ENCODE data around the gene ATP2B2.

The ATP2B2 gene

GRCh38 chr3:10338591-10339353 lies 166.6 kb downstream of the ATP2B2 start:
- DNase-seq, result no peak

DNA sequence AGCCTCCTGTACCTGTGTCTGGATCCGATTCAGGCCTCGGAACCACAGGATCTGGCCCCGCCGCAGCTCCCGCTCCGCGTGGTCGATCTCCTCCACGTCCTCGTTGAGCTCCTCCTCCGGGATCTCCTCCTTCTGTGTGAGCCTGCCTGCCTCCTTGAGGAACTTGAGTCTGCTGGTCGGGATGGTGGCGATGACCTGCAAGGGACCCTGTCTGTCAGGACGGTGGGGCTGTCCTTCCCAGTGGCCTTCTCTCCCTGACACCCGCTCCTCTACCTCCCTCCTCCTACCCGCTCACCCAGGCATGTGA lies 167.3 kb downstream of the ATP2B2 start:
- DNase-seq, result no peak

DNA sequence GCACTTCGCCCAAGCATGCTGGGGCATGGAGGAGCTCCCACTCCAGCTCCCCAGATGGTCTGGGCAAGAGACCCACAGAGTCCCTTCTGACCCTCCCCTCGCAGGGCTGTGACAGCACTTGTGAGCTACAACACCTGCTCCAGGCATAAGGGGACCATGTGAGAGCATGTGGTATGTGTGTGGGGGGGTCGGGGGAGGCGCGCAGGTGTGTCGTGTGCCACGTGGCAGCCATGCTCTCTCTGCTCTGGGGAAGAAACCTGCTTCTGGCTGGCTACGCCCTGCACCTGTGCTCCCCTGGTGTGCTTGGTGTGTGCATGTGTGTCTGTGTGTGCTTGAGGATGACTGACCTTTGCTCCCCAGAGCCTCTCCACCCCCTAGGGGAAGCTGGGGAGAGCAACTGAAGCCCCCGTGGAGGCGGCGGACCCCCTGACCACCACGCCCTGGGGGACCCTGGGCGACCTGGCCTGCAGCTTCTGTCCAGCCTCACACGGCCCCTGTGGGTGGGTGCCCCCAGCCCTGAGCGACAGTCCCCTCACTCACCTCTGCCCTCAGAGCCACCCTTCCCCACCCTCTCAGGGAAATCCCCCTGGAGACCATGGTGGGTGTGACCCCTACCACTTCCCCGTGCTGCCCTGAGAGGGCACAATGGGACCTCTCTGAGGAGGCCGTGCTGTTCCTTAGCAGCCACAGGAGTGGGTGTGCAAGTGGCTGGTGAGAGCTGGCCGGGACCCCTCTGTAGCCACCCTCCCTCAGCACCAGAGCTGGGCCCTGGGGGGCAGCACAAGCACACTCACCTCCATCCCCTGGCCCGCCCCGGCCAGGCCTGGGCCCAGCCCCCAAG lies 167.8 kb downstream of the ATP2B2 start:
- DNase-seq, result no peak

DNA sequence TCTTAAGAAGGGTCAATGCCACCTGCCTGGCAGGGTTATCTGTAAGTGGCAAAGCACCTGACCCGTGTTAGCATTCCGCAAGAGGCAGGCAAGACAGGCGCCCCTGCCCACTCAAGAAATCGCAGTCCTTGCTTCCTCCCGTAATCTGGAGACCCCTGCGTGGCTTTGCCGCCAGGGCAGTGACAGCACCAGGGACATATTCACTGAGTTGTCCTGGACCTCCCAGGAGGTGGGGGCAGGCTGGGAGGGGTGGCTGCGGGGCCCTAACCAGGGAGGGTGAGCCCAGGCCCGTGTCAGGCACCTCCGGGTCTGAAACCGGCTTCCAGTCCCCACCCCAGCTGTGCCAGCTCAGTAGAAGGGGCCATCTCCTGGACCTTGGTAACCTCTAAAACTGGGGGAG lies 168.6 kb downstream of the ATP2B2 start:
- DNase-seq, result no peak

GRCh38 chr3:10335871-10336622 lies 169.3 kb downstream of the ATP2B2 start:
- DNase-seq, result no peak

DNA sequence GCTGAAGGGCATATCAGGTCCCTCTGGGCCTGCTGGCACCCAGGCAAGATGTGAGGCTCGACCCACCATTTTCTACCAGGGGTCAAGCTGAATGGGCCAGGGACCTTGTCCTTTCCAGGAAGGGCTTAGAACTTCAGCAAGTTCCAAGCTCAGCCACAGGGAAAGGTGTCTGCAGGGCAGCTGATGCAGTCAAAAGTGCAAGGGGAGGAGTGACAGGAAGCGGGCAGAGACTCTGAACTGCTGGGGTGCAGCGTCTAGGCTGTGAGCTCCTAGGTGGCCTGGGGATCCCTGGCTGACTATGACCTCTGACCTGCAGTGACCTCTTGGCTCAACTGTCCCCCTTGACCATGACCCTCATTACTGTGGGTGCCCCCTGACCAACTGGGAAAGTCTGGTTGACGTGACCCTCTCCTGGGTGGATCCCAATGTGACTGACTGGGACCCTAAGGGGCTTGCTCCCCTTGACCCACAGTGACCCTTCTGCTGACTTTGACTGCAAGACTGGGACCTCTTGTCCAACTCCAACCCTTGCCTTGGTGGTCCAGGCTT lies 170.1 kb downstream of the ATP2B2 start:
- no peak for DNase-seq

DNA sequence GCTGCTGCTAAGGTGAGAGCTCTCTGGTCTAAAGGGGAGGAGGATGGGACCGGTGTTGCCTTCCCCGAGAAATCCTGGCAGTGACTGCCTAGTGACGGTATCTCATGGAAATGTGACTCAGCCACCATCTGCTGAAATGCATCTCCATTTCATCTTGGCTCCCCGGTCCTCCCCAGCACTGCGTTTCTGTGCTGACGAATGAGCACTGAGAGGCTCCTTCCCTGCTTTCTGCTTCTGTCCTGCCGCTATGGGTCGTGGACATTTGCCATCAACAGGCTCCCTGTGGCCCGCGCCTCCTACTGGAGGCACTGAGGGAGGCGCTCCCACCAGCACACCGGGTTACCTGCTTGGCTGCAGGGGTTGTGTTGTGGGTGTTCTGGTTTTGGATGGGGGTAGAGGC lies 170.9 kb downstream of the ATP2B2 start:
- no peak for DNase-seq

- no peak for DNase-seq
These were observed 171.3 kb downstream of the ATP2B2 start for GRCh38 chr3:10334042-10334441.

- DNase-seq, result no peak
These were observed 172.1 kb downstream of the ATP2B2 start for GRCh38 chr3:10333349-10333650.

DNA sequence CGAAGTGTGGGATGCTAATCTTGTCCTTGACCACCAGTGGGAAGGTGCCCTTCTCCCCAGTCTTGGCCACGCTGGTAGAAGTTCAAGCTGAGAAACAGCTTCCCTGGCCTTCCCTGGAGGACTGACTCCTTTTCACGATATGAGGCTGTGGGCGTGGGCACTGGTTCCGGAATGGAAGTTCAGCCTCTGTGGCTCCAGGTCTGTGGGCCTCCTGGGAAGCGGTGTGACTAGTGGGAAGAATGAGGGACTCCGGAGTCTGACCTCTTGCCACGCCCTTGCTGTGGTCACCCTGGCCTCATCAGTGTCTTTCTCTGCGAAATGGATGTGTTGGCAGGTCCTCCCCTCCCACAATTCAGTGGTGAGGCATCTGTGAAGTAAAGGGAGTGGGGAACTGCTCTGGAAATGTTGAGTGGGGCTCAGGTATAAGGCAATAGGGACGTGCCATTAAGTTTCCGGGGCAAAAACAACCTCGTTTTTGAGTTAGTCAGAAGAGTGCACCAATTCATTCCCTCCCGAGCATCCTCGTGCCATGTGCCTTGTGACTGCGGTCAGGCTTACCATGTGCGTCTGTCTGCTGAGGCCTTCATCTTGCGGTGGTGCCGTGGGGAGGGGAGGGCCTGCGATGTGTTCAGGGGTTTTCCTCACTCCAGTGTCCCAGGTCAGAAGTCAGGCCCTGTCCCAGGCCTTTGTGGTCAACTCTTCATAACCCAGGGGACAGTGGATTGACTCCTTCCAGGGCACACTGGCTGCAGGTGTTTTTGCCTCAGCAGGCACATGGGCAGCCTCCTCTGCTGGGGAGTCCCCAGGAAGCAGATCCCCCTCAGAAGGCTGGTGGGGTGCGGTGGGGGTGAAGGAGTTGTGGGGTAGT lies 172.7 kb downstream of the ATP2B2 start:
- no peak for DNase-seq

GRCh38 chr3:10331320-10331719 lies 174.1 kb downstream of the ATP2B2 start:
- no peak for DNase-seq

DNA sequence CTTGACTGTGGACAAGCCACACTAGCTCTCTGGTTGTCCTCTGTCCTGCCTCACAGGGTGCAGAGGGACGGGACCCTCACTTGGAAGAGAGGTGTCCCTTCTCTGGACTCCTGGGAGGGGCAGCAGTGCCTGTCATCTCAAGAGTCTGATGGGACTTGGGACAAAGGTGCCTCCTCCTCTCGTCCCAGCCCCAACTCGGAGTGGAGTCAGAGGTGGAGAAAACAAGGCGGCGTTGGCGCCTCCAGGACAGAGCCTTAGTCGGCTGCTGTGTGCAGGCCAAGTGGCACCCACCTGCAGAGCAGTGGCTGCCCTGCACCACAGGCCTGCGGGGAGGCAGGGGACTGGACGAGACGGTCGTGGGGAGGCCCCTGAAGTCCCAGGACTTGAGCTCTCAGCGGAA lies 175.1 kb downstream of the ATP2B2 start:
- no peak for DNase-seq

- no peak for DNase-seq
These were observed 175.8 kb downstream of the ATP2B2 start for GRCh38 chr3:10329495-10330015.

DNA sequence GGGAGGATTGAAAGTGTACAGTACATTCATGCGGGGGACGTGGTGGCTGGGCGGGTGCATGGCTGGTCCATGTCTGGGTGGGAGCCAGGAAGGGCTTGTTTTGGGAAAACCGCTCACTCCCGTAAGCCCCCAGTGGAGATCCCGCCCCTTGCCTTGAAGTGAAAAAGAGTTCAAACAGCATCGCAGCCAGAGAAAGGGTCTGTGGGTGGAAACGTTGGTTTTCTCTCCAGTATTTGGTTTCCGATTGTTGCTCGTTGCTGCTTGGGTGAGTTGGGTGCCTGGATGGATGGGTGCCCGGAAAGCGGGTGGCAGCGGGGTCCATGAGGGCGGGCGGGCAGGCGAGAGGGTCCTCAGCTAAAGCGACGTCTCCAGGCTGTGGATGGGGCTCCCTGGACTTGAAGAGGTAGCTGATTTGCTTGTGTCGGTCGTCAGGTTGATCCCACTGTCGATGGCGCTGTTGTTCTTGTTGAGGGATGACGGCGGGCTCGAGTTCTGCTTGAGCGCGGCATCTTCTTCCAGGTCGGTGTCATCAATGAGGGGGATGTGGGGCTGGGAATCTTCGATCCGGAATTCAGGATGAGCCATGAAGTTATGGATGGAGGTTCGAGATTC lies 176.8 kb downstream of the ATP2B2 start:
- DNase-seq, result no peak

DNA sequence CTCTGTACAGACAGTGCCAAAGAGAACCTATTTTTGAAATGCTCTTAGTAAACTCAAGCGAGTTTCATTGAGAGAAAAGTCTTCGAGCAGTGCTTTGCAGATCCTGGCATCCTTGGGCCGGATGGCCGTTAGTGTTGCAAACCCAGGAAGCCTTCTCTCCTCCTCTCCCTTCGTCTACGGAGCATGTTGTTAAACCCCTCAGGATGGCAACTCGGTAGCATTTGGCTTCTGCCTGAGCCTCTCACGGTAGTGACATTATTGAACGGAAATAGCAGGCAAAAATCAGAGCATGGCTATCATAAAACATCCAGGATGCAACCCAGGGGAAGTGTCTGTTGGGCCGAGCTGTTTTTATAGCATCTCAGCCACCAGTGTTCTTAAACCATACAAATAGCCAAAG lies 177.8 kb downstream of the ATP2B2 start:
- no peak for DNase-seq

- no peak for DNase-seq
These were observed 183.1 kb downstream of the ATP2B2 start for GRCh38 chr3:10322352-10322710.

- no peak for DNase-seq
These were observed 183.6 kb downstream of the ATP2B2 start for GRCh38 chr3:10321630-10322351.

- DNase-seq, result no peak
These were observed 185.1 kb downstream of the ATP2B2 start for GRCh38 chr3:10320320-10320677.

DNA sequence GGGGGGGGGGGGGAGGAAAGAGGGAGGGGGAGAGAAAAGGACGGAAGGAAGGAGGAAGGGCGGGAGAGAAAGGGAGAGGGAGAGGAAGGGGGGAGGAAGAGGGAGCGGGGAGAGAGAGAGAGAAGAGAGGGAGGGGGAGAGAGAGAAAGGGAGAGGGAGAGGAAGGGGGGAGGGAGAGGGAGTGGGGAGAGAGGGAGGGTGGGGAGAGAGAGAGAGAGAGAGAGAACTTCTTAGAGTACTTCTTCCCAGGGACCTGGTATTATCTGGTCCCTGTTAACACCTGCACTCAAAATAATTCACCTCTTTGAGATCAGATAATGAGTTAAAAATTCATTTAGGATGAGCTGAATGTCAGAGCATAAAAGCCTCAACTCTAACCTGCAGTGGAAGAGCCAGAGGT lies 185.6 kb downstream of the ATP2B2 start:
- no peak for DNase-seq

- DNase-seq, result no peak
These were observed 186.1 kb downstream of the ATP2B2 start for GRCh38 chr3:10319251-10319650.

GRCh38 chr3:10317961-10318350 lies 187.4 kb downstream of the ATP2B2 start:
- no peak for DNase-seq
